K562 (cell line): ENCODE measurements around the gene PPP1R12C. TPM values are rescaled to one million over a fixed set of nuclear protein-coding genes. Genes with fewer than 3 reads are reported as not detected.

Experiments used
- ARID2 ChIP-seq: fragments of 450-650 bp; IDR thresholded peaks from 2 replicates; pipeline ENCODE4 v1.6.1; 2017; ENCODE audit warnings: antibody characterized with exemption, mild to moderate bottlenecking
- CAMTA2 ChIP-seq: fragments of 250-450 bp; sonication (Bioruptor Pico); conservative IDR thresholded peaks from 2 replicates; pipeline ENCODE4 v1.5.1; 2022
- DACH1 ChIP-seq: fragments of 450-650 bp; IDR thresholded peaks from 2 replicates; pipeline ENCODE4 v1.6.1; 2018; ENCODE audit not compliant: partially characterized antibody
- ELF1 ChIP-seq: fragments of 200-800 bp; sonication (Bioruptor generic); IDR thresholded peaks from 2 replicates; pipeline ENCODE4 v1.6.1; 2016; ENCODE audit warnings: missing genetic modification characterization, missing compliant biosample characterization
- ELF2 ChIP-seq: fragments of 250-450 bp; sonication (Bioruptor Pico); IDR thresholded peaks from 2 replicates; pipeline ENCODE4 v1.5.0; 2021; ENCODE audit warnings: mild to moderate bottlenecking
- ETV1 ChIP-seq: fragments of 450-650 bp; conservative IDR thresholded peaks from 2 replicates; pipeline ENCODE4 v1.6.1; 2016; ENCODE audit warnings: missing genetic modification characterization, control low read depth, low read depth, missing compliant biosample characterization
- FOXM1 ChIP-seq, 2 experiments: fragments of 450-650 bp in 1 of 2; sonication (generic) in 1 of 2; formaldehyde crosslinking in 1 of 2; IDR thresholded peaks; 2 replicates each; pipeline versions ENCODE4 v1.6.1 to v1.9.0; 2017 to 2022; ENCODE audit warnings: low read depth in 2 of 2, mild to moderate bottlenecking in 2 of 2, missing genetic modification reagents in 1 of 2, moderate library complexity in 1 of 2
- HDGF ChIP-seq: fragments of 450-650 bp; IDR thresholded peaks from 2 replicates; pipeline ENCODE4 v1.6.1; 2016
- L3MBTL2 ChIP-seq: fragments of 450-650 bp; IDR thresholded peaks from 2 replicates; pipeline ENCODE4 v1.6.1; 2016; ENCODE audit warnings: mild to moderate bottlenecking, moderate library complexity
- LCOR ChIP-seq: sonication (generic); formaldehyde crosslinking; IDR thresholded peaks from 2 replicates; pipeline ENCODE4 v1.8.0; 2022; ENCODE audit warnings: mild to moderate bottlenecking, missing genetic modification reagents
- MAFF ChIP-seq: IDR thresholded peaks from 2 replicates; pipeline ENCODE4 v1.6.1; 2012; ENCODE audit warnings: low read length, improper control_type of control experiment
- MTA3 ChIP-seq: fragments of 450-650 bp; formaldehyde crosslinking; IDR thresholded peaks from 2 replicates; pipeline ENCODE4 v1.6.1; 2017; ENCODE audit warnings: mild to moderate bottlenecking, borderline replicate concordance
- SUPT5H ChIP-seq: fragments of 450-650 bp; IDR thresholded peaks from 2 replicates; pipeline ENCODE4 v1.6.1; 2016
- XRCC5 ChIP-seq: fragments of 200-400 bp; formaldehyde crosslinking; IDR thresholded peaks from 2 replicates; pipeline ENCODE4 v1.6.1; 2017; ENCODE audit warnings: low read depth, mild to moderate bottlenecking, low read length
- ZNF184 ChIP-seq: sonication (generic); formaldehyde crosslinking; IDR thresholded peaks from 2 replicates; pipeline ENCODE4 v1.5.0; 2020; ENCODE audit warnings: missing genetic modification reagents
- ZNF41 ChIP-seq: fragments of 250-450 bp; sonication (Bioruptor Pico); conservative IDR thresholded peaks from 2 replicates; pipeline ENCODE4 v1.4.0; 2020; ENCODE audit warnings: mild to moderate bottlenecking
- polyA plus RNA-seq, 8 experiments: library from polyadenylated mRNA; depleted of rRNA in 4 of 8; stranded (reverse) in 5 of 8; unstranded in 3 of 8; fragments of >200 nt; fragmentation: Nextera tagmentation in 2 of 8; fragmentation: Illumina TruSeq in 1 of 8; extraction: Ambion mirVana in 2 of 8; extraction: Trizol in 1 of 8; gene quantifications; 2 replicates each; pipeline versions ENCODE4 v1.2.1 to v1.2.3, GENCODE V29; 2011 to 2014; ENCODE audit warnings: inconsistent platforms in 1 of 8, missing spikeins in 1 of 8
- total RNA-seq, 7 experiments: library from RNA; depleted of rRNA in 6 of 7; stranded (reverse); fragments of >200 nt in 6 of 7; fragmentation: Illumina TruSeq in 2 of 7; extraction: Trizol in 2 of 7; gene quantifications; 2 replicates each; pipeline versions ENCODE4 v1.2.1 to v1.2.3, GENCODE V29; 2011 to 2021; ENCODE audit warnings: low replicate concordance in 1 of 7
- TF ChIP-seq, protein P1 (sequence below), 2 experiments: fragments of 450-650 bp in 1 of 2; sonication (generic) in 1 of 2; formaldehyde crosslinking; conservative IDR thresholded peaks; 2 replicates each; pipeline versions ENCODE4 v1.4.0 to v1.8.1; 2020 to 2022; ENCODE audit warnings: mild to moderate bottlenecking in 1 of 2, missing genetic modification reagents in 1 of 2
- TF ChIP-seq, protein P2 (sequence below): fragments of 450-650 bp; IDR thresholded peaks from 2 replicates; pipeline ENCODE4 v1.6.1; 2016; ENCODE audit warnings: mild to moderate bottlenecking, moderate library complexity

PPP1R12C gene
- total and polyA plus RNA-seq, 9 of the 15 experiments (the other 6 are each of a cell fraction or from before 2014, with no cell fraction given) = 1.8 to 136 (median 33.7) TPM

DNA sequence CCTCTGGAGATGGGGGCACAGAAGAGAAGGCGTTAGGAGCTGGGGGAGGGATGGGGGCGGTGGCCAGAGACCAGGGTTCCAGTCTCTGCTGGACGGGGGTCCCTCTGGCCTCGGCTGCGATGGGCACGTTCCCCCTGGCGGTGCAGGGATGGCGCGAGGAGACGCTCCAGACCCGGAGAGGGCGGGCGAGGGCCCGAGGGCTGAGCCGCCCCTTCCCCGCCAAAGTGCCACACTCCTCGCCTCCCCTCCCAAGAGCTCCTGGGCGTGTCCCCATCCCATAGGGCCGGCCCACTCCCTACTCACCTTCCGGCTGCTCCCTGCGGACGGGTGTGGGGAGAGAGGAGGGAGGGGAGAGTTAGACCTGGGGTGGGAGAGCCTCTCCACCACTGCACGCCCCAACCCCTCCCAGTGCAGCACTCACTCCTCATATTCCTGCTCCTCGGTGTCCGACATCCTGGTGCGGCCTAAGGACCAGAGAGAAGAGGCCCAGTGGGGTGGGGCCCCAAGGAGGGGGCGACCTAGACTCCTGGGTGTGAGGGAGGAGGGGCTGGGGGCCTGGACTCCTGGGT lies 29.4 kb upstream of the PPP1R12C start (continued):
- peak; percentile 55 for TF ChIP-seq ETV1 (tag)
- TF ChIP-seq, protein P1, sequence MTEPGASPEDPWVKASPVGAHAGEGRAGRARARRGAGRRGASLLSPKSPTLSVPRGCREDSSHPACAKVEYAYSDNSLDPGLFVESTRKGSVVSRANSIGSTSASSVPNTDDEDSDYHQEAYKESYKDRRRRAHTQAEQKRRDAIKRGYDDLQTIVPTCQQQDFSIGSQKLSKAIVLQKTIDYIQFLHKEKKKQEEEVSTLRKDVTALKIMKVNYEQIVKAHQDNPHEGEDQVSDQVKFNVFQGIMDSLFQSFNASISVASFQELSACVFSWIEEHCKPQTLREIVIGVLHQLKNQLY (CRISPR knock-in tag; conservative IDR thresholded peaks at IDR 0.05) = no peak
- TF ChIP-seq L3MBTL2 = peak; percentile 58
- TF ChIP-seq ELF1 = no peak
- TF ChIP-seq, protein P2, sequence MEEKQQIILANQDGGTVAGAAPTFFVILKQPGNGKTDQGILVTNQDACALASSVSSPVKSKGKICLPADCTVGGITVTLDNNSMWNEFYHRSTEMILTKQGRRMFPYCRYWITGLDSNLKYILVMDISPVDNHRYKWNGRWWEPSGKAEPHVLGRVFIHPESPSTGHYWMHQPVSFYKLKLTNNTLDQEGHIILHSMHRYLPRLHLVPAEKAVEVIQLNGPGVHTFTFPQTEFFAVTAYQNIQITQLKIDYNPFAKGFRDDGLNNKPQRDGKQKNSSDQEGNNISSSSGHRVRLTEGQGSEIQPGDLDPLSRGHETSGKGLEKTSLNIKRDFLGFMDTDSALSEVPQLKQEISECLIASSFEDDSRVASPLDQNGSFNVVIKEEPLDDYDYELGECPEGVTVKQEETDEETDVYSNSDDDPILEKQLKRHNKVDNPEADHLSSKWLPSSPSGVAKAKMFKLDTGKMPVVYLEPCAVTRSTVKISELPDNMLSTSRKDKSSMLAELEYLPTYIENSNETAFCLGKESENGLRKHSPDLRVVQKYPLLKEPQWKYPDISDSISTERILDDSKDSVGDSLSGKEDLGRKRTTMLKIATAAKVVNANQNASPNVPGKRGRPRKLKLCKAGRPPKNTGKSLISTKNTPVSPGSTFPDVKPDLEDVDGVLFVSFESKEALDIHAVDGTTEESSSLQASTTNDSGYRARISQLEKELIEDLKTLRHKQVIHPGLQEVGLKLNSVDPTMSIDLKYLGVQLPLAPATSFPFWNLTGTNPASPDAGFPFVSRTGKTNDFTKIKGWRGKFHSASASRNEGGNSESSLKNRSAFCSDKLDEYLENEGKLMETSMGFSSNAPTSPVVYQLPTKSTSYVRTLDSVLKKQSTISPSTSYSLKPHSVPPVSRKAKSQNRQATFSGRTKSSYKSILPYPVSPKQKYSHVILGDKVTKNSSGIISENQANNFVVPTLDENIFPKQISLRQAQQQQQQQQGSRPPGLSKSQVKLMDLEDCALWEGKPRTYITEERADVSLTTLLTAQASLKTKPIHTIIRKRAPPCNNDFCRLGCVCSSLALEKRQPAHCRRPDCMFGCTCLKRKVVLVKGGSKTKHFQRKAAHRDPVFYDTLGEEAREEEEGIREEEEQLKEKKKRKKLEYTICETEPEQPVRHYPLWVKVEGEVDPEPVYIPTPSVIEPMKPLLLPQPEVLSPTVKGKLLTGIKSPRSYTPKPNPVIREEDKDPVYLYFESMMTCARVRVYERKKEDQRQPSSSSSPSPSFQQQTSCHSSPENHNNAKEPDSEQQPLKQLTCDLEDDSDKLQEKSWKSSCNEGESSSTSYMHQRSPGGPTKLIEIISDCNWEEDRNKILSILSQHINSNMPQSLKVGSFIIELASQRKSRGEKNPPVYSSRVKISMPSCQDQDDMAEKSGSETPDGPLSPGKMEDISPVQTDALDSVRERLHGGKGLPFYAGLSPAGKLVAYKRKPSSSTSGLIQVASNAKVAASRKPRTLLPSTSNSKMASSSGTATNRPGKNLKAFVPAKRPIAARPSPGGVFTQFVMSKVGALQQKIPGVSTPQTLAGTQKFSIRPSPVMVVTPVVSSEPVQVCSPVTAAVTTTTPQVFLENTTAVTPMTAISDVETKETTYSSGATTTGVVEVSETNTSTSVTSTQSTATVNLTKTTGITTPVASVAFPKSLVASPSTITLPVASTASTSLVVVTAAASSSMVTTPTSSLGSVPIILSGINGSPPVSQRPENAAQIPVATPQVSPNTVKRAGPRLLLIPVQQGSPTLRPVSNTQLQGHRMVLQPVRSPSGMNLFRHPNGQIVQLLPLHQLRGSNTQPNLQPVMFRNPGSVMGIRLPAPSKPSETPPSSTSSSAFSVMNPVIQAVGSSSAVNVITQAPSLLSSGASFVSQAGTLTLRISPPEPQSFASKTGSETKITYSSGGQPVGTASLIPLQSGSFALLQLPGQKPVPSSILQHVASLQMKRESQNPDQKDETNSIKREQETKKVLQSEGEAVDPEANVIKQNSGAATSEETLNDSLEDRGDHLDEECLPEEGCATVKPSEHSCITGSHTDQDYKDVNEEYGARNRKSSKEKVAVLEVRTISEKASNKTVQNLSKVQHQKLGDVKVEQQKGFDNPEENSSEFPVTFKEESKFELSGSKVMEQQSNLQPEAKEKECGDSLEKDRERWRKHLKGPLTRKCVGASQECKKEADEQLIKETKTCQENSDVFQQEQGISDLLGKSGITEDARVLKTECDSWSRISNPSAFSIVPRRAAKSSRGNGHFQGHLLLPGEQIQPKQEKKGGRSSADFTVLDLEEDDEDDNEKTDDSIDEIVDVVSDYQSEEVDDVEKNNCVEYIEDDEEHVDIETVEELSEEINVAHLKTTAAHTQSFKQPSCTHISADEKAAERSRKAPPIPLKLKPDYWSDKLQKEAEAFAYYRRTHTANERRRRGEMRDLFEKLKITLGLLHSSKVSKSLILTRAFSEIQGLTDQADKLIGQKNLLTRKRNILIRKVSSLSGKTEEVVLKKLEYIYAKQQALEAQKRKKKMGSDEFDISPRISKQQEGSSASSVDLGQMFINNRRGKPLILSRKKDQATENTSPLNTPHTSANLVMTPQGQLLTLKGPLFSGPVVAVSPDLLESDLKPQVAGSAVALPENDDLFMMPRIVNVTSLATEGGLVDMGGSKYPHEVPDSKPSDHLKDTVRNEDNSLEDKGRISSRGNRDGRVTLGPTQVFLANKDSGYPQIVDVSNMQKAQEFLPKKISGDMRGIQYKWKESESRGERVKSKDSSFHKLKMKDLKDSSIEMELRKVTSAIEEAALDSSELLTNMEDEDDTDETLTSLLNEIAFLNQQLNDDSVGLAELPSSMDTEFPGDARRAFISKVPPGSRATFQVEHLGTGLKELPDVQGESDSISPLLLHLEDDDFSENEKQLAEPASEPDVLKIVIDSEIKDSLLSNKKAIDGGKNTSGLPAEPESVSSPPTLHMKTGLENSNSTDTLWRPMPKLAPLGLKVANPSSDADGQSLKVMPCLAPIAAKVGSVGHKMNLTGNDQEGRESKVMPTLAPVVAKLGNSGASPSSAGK = no peak
- no peak for TF ChIP-seq MAFF
- TF ChIP-seq HDGF = peak; percentile 73; the same call in 1 of the 2 replicates
- TF ChIP-seq LCOR = 0 out of 2 replicates have a peak, but pooled peaks have one; percentile 25
- TF ChIP-seq ELF2 (CRISPR knock-in tag) = no peak
- TF ChIP-seq ZNF41 (CRISPR knock-in tag) = no peak
- TF ChIP-seq DACH1 = no peak
- TF ChIP-seq FOXM1 (IDR thresholded peaks at IDR 0.05; ENCODE audit: low read depth) = no peak
- 0 out of 2 replicates have a peak, but pooled peaks have one; percentile 19 for TF ChIP-seq FOXM1 (CRISPR knock-in tag; IDR thresholded peaks at IDR 0.05; ENCODE audit: low read depth)
- TF ChIP-seq CAMTA2 (CRISPR knock-in tag) = no peak
- TF ChIP-seq ARID2 = no peak
- peak; percentile 68 for TF ChIP-seq SUPT5H
- TF ChIP-seq ZNF184 (CRISPR knock-in tag) = no peak
- no peak for TF ChIP-seq XRCC5
- peak; percentile 63; the same call in 1 of the 2 replicates for TF ChIP-seq MTA3
